Measurements from ENCODE around the gene NUDT17. TPM values are rescaled to one million over a fixed set of nuclear protein-coding genes. Genes with fewer than 3 reads are reported as not detected.

NUDT17 gene
- total RNA-seq, 6 experiments from 2014 or later, result 0.51 to 2.2 (median 1.0) TPM

DNA sequence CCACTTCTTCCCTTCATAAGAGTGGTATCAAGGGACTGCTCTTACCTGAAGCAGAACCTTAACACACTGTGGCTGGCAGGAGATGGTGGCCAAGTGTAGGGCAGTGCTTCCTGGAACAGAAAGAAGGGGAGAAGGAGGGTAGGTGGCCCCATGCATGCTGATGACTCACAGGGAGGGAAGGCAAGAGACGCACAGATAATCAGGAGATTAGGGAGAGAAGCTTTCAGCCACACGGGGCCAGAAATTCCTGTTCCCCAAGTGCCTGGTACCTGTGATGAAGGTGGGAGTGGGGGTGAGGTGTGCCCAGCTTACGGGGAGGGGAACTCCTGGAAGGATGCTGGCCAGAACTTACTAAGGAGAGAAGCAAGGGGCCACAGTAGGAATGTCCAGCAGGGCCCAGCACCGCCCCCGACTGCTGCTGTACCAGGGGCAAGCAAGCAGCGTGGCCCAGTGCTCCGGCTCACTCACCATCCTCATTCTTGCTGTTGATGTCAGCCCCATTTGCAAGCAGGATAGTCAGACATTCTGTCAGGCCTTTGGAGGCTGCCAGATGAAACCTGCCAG is 32.6 kb downstream of the NUDT17 start:
- Histone ChIP-seq H3K9me3 (no peaks in the 10 kb centered on the region), H3K27ac (no peak overlapping the region), H3K4me1 (peaks cover 0 to under 1% (median 0%) of the 10 kb centered on the region in 4 donors), H3K4me3 (no peak overlapping the region), H3K36me3 (no peaks in the 10 kb centered on the region), H3K27me3 (no peaks in the 10 kb centered on the region)
- TF ChIP-seq, protein P1, sequence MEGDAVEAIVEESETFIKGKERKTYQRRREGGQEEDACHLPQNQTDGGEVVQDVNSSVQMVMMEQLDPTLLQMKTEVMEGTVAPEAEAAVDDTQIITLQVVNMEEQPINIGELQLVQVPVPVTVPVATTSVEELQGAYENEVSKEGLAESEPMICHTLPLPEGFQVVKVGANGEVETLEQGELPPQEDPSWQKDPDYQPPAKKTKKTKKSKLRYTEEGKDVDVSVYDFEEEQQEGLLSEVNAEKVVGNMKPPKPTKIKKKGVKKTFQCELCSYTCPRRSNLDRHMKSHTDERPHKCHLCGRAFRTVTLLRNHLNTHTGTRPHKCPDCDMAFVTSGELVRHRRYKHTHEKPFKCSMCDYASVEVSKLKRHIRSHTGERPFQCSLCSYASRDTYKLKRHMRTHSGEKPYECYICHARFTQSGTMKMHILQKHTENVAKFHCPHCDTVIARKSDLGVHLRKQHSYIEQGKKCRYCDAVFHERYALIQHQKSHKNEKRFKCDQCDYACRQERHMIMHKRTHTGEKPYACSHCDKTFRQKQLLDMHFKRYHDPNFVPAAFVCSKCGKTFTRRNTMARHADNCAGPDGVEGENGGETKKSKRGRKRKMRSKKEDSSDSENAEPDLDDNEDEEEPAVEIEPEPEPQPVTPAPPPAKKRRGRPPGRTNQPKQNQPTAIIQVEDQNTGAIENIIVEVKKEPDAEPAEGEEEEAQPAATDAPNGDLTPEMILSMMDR (IDR thresholded peaks at IDR 0.05), result no peak
- TF ChIP-seq POLR2A (IDR thresholded peaks at IDR 0.05), result no peak
- no peak for DNase-seq
- ATAC-seq, result no peak
- WGBS (ENCODE audit: insufficient coverage, low coverage, low lambda C conversion rate, missing lambda C conversion rate), result 60% methylated on average over 1 of the region's 7 CpGs
- intact Hi-C loops (cut with DNase I), result no loop called here

DNA sequence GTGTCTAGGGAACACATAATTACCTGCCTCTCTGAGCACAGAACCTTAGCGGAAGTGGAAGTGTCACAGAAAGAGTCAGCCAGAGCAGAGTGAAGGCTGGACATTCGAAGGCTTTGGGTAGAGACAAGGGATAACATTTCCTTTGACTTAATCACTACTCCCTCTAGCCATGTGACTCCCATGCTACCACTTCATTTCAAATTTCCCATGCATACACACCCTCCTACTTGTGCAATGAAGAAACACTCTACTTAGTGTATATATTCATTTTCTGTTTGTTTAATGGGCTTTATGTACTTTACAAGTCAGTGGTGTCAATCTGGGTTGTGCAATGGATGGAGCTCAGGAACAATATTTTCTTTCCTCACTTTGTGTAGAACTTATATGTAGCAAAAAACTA is 33.3 kb downstream of the NUDT17 start:
- no peaks in the 10 kb centered on the region for H3K27me3 ChIP-seq
- H3K4me3 ChIP-seq, result no peak overlapping the region
- no peaks in the 10 kb centered on the region for H3K4me1 ChIP-seq
- no peaks in the 10 kb centered on the region for H3K9me3 ChIP-seq
- 84% methylated on average over 2 of the region's 2 CpGs for WGBS (ENCODE audit: insufficient coverage, low coverage, low lambda C conversion rate, missing lambda C conversion rate)
- H3K36me3 ChIP-seq, result no peaks in the 10 kb centered on the region
- no peak overlapping the region for H3K27ac ChIP-seq
- DNase-seq (no peak), ATAC-seq (no peak)
- intact Hi-C loops (cut with DNase I), result no loop called here
- TF ChIP-seq, protein P1 (IDR thresholded peaks at IDR 0.05), result no peak
- no peak for TF ChIP-seq POLR2A (IDR thresholded peaks at IDR 0.05)

DNA sequence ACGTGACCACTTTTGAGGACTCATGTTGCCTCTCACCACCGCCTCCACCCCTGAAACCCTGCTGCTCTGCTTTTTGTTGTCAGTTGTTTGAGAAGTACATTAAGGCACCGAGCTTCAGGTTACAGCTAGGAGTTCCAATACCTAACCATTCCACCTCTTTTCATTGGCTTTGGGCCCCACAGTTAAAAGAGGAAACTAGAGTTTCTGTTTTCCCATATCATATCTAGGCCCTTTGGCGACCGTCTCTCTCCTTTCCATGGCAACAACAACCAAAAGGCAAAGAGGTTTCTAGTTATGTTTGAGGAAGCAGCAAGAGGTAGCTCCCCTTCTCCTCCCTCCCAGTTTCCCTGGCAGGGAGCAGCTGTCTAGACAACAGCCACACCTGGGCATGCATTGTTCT is 34.3 kb downstream of the NUDT17 start:
- Histone ChIP-seq H3K27ac (no peak overlapping the region), H3K4me3 (no peak overlapping the region), H3K9me3 (no peaks in the 10 kb centered on the region), H3K36me3 (no peaks in the 10 kb centered on the region), H3K4me1 (no peaks in the 10 kb centered on the region), H3K27me3 (no peaks in the 10 kb centered on the region)
- WGBS (ENCODE audit: insufficient coverage, low coverage, low lambda C conversion rate, missing lambda C conversion rate), result 61% methylated on average over 5 of the region's 5 CpGs
- TF ChIP-seq POLR2A (IDR thresholded peaks at IDR 0.05), result no peak
- TF ChIP-seq, protein P1 (IDR thresholded peaks at IDR 0.05), result no peak
- no peak for DNase-seq
- intact Hi-C loops (cut with DNase I), result no loop called here
- ATAC-seq, result no peak

GRCh38 chr1:145884675-145885074 is 39.2 kb downstream of the NUDT17 start:
- 83% methylated on average over 1 of the region's 1 CpG for WGBS (ENCODE audit: insufficient coverage, low coverage, low lambda C conversion rate, missing lambda C conversion rate)

More at GRCh38 chr1:145884675-145885074, 39.2 kb downstream of the NUDT17 start:
- Histone ChIP-seq H3K27me3 (no peaks in the 10 kb centered on the region), H3K9me3 (no peaks in the 10 kb centered on the region), H3K4me1 (peaks cover 0 to 9% (median 0%) of the 10 kb centered on the region in 4 donors), H3K4me3 (no peak overlapping the region), H3K36me3 (no peaks in the 10 kb centered on the region), H3K27ac (no peak overlapping the region)
- DNase-seq, result no peak
- no peak for ATAC-seq
- intact Hi-C loops (cut with DNase I), result no loop called here
- TF ChIP-seq, protein P1 (IDR thresholded peaks at IDR 0.05), result no peak
- TF ChIP-seq POLR2A (IDR thresholded peaks at IDR 0.05), result no peak
